ENCODE measurements around the gene CRP. TPM values are rescaled to one million over a fixed set of nuclear protein-coding genes. Genes with fewer than 3 reads are reported as not detected.
"Not testable (repeated sequence)": the region's sequence is repeated elsewhere in the genome, so short reads cannot be mapped to it uniquely, and the experiment has no call there.

The CRP gene
- total RNA-seq (not detected), polyA plus RNA-seq (7.2 TPM)

- Histone ChIP-seq H3K4me1 (ENCODE audit: insufficient read depth) (no peaks in the 10 kb centered on the region), H3K27ac (ENCODE audit: low read depth) (no peak within 1 kb of the TSS), H3K4me3 (ENCODE audit: low read depth, low read length) (no peak within 1 kb of the TSS), H3K36me3 (ENCODE audit: insufficient read depth) (no peaks in the 10 kb centered on the region)
- DNase-seq (ENCODE audit: extremely low spot score), result no peak
- 78% methylated on average over 6 of the region's 6 CpGs for WGBS
These were observed at the start of gene CRP for GRCh38 chr1:159714529-159714928. TSS of gene CRP (minus strand) at chr1:159714589. CDS start at chr1:159714485, 104 bp downstream.

GRCh38 chr1:159763686-159764085 lies 49.3 kb upstream of the CRP start:
- no peak for DNase-seq (ENCODE audit: extremely low spot score)
- no peaks in the 10 kb centered on the region for H3K36me3 ChIP-seq (ENCODE audit: insufficient read depth)
- no peaks in the 10 kb centered on the region for H3K4me1 ChIP-seq (ENCODE audit: insufficient read depth)
- H3K27ac ChIP-seq (ENCODE audit: low read depth), result no peak overlapping the region
- no peak overlapping the region for H3K4me3 ChIP-seq (ENCODE audit: low read depth, low read length)
- 20% methylated on average over 1 of the region's 1 CpG for WGBS

- DNase-seq (ENCODE audit: extremely low spot score), result no peak
- Histone ChIP-seq H3K4me3 (ENCODE audit: low read depth, low read length) (no peak overlapping the region), H3K27ac (ENCODE audit: low read depth) (no peak overlapping the region), H3K4me1 (ENCODE audit: insufficient read depth) (no peaks in the 10 kb centered on the region), H3K36me3 (ENCODE audit: insufficient read depth) (no peaks in the 10 kb centered on the region)
These were observed 42.0 kb upstream of the CRP start for GRCh38 chr1:159756397-159756796.

GRCh38 chr1:159755451-159756007 lies 41.1 kb upstream of the CRP start:
- 90% methylated on average over 3 of the region's 3 CpGs for WGBS
- no peaks in the 10 kb centered on the region for H3K36me3 ChIP-seq (ENCODE audit: insufficient read depth)
- no peak for DNase-seq (ENCODE audit: extremely low spot score)
- no peak overlapping the region for H3K27ac ChIP-seq (ENCODE audit: low read depth)
- no peaks in the 10 kb centered on the region for H3K4me1 ChIP-seq (ENCODE audit: insufficient read depth)
- H3K4me3 ChIP-seq (ENCODE audit: low read depth, low read length), result no peak overlapping the region

GRCh38 chr1:159753386-159753785 lies 39.0 kb upstream of the CRP start:
- Histone ChIP-seq H3K4me1 (ENCODE audit: insufficient read depth) (no peaks in the 10 kb centered on the region), H3K36me3 (ENCODE audit: insufficient read depth) (no peaks in the 10 kb centered on the region), H3K4me3 (ENCODE audit: low read depth, low read length) (no peak overlapping the region), H3K27ac (ENCODE audit: low read depth) (no peak overlapping the region)
- no peak for DNase-seq (ENCODE audit: extremely low spot score)
- WGBS, result 82% methylated on average over 4 of the region's 4 CpGs

- DNase-seq (ENCODE audit: extremely low spot score), result no peak
- H3K27ac ChIP-seq (ENCODE audit: low read depth), result no peak overlapping the region
- H3K4me1 ChIP-seq (ENCODE audit: insufficient read depth), result no peaks in the 10 kb centered on the region
- 52% methylated on average over 4 of the region's 4 CpGs for WGBS
- no peak overlapping the region for H3K4me3 ChIP-seq (ENCODE audit: low read depth, low read length)
- no peaks in the 10 kb centered on the region for H3K36me3 ChIP-seq (ENCODE audit: insufficient read depth)
These were observed 37.8 kb upstream of the CRP start for GRCh38 chr1:159752135-159752580.

GRCh38 chr1:159751031-159751430 lies 36.6 kb upstream of the CRP start:
- H3K4me1 ChIP-seq (ENCODE audit: insufficient read depth), result no peaks in the 10 kb centered on the region
- DNase-seq (ENCODE audit: extremely low spot score), result no peak
- no peak overlapping the region for H3K27ac ChIP-seq (ENCODE audit: low read depth)
- no peaks in the 10 kb centered on the region for H3K36me3 ChIP-seq (ENCODE audit: insufficient read depth)
- no peak overlapping the region for H3K4me3 ChIP-seq (ENCODE audit: low read depth, low read length)

GRCh38 chr1:159750621-159751020 lies 36.2 kb upstream of the CRP start:
- Histone ChIP-seq H3K4me1 (ENCODE audit: insufficient read depth) (no peaks in the 10 kb centered on the region), H3K36me3 (ENCODE audit: insufficient read depth) (no peaks in the 10 kb centered on the region), H3K4me3 (ENCODE audit: low read depth, low read length) (no peak overlapping the region), H3K27ac (ENCODE audit: low read depth) (no peak overlapping the region)
- no peak for DNase-seq (ENCODE audit: extremely low spot score)

GRCh38 chr1:159749630-159750029 lies 35.2 kb upstream of the CRP start:
- no peaks in the 10 kb centered on the region for H3K36me3 ChIP-seq (ENCODE audit: insufficient read depth)
- H3K4me1 ChIP-seq (ENCODE audit: insufficient read depth), result no peaks in the 10 kb centered on the region
- no peak overlapping the region for H3K27ac ChIP-seq (ENCODE audit: low read depth)
- DNase-seq (ENCODE audit: extremely low spot score), result no peak
- WGBS, result 73% methylated on average over 2 of the region's 2 CpGs
- H3K4me3 ChIP-seq (ENCODE audit: low read depth, low read length), result no peak overlapping the region

GRCh38 chr1:159748370-159748769 lies 34.0 kb upstream of the CRP start:
- DNase-seq (ENCODE audit: extremely low spot score), result no peak
- Histone ChIP-seq H3K36me3 (ENCODE audit: insufficient read depth) (no peaks in the 10 kb centered on the region), H3K4me3 (ENCODE audit: low read depth, low read length) (no peak overlapping the region), H3K4me1 (ENCODE audit: insufficient read depth) (no peaks in the 10 kb centered on the region), H3K27ac (ENCODE audit: low read depth) (no peak overlapping the region)
- 62% methylated on average over 1 of the region's 1 CpG for WGBS

GRCh38 chr1:159746666-159747065 lies 32.3 kb upstream of the CRP start:
- H3K36me3 ChIP-seq (ENCODE audit: insufficient read depth), result no peaks in the 10 kb centered on the region
- WGBS, result 31% methylated on average over 3 of the region's 3 CpGs
- H3K4me3 ChIP-seq (ENCODE audit: low read depth, low read length), result no peak overlapping the region
- no peak for DNase-seq (ENCODE audit: extremely low spot score)
- H3K4me1 ChIP-seq (ENCODE audit: insufficient read depth), result no peaks in the 10 kb centered on the region
- no peak overlapping the region for H3K27ac ChIP-seq (ENCODE audit: low read depth)

GRCh38 chr1:159743651-159744410 lies 29.4 kb upstream of the CRP start:
- 70% methylated on average over 5 of the region's 5 CpGs for WGBS
- H3K4me1 ChIP-seq (ENCODE audit: insufficient read depth), result no peaks in the 10 kb centered on the region
- DNase-seq (ENCODE audit: extremely low spot score), result no peak

GRCh38 chr1:159737238-159737916 lies 23.0 kb upstream of the CRP start:
- Histone ChIP-seq H3K4me1 (ENCODE audit: insufficient read depth) (no peaks in the 10 kb centered on the region), H3K4me3 (ENCODE audit: low read depth, low read length) (no peak overlapping the region), H3K27ac (ENCODE audit: low read depth) (no peak overlapping the region), H3K36me3 (ENCODE audit: insufficient read depth) (no peaks in the 10 kb centered on the region)
- WGBS, result 70% methylated on average over 4 of the region's 4 CpGs
- no peak for DNase-seq (ENCODE audit: extremely low spot score)

More at GRCh38 chr1:159743651-159744410, 29.4 kb upstream of the CRP start:
- H3K27ac ChIP-seq (ENCODE audit: low read depth), result no peak overlapping the region
- H3K4me3 ChIP-seq (ENCODE audit: low read depth, low read length), result no peak overlapping the region
- no peaks in the 10 kb centered on the region for H3K36me3 ChIP-seq (ENCODE audit: insufficient read depth)

GRCh38 chr1:159723188-159723587 lies 8.8 kb upstream of the CRP start:
- H3K36me3 ChIP-seq (ENCODE audit: insufficient read depth); DNase-seq (ENCODE audit: extremely low spot score); H3K4me3 ChIP-seq (ENCODE audit: low read depth, low read length); H3K4me1 ChIP-seq (ENCODE audit: insufficient read depth); H3K27ac ChIP-seq (ENCODE audit: low read depth): not testable (repeated sequence)
- WGBS, result 87% methylated on average over 6 of the region's 6 CpGs

All from urinary bladder (tissue), 4 donors.